Measurements from ENCODE around the gene CA11.
"Not testable (repeated sequence)": the region's sequence is repeated elsewhere in the genome, so short reads cannot be mapped to it uniquely, and the experiment has no call there.

Gene CA11

DNA sequence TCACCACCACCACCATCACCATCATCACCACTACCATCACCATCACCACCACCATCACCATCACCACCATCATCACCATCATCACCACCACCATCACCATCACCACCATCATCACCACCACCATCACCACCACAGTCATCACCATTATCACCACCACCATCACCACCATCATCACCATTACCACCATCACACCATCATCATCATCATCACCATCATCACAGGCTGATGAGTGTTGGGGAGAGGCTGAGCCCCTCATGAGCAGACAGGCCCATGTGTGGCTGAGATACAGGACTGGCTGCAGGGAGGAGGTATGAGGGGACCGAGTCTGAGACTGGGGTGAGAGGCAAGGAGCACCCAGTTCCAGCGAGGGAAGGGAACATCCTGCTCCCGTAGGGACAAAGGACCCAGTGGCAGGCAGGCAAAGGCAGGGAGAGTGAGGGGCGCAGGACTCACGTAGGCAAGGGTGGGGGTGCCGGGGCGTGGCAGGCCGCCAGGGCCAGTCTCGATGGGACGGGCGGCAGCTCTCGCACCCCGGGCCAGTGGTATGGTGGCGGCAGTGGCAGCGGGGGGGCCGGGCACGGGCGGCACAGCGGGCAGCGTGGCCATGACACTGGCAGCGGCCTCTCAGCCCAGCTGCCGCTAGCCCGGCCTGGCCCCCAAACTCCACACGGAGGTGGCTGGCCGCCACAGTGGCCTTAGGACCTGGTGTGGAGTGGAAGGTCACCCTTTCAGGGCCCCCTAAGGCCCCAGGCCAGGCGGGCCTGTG lies 24.1 kb upstream of the CA11 start:
- no peak for DNase-seq

- DNase-seq, result no peak
Observed at GRCh38 chr19:48668761-48669160, 22.8 kb upstream of the CA11 start.

- DNase-seq, result no peak
Observed at GRCh38 chr19:48668332-48668731, 22.3 kb upstream of the CA11 start.

GRCh38 chr19:48665786-48666185 lies 19.8 kb upstream of the CA11 start:
- no peak for DNase-seq

GRCh38 chr19:48664476-48664875 lies 18.5 kb upstream of the CA11 start:
- no peak for DNase-seq

DNA sequence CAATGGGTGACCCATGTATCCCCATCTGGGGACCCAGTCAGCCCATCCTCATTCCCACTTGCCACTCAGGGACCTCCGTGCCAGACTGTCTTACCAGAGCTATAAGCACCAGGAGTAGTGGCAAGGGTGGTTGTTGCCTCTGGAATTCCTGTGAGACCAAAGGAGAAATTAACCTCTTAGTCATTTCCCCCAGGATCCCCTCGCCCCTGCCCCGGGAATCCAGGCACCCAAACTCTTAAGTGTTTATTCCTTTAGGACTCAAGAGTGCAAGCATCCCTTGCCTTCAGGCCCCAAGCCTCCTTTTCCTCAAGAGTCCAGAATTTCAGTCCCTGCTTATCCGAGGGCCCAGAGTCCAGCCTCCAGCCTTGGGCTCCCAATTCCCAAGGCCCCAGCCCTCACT lies 17.7 kb upstream of the CA11 start:
- DNase-seq, result no peak

DNA sequence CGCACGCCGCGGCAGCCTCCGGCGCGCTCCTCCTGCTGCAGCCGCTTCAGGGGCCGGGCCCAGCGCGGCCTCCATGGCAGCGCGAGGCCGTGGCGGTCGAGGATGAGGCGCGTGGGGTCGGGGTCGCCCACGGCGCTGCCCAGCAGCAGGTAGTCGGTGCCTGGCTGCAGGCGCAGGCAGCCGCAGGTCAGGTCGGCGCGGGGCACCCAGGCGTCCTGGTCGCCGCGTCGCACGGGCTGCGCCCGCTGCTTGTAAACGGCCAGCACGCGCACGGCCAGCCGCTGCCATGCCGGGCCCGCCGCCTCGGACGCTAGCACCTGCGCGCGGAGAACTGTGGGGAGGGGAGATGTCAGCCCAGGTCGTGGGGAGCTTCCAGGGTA lies 15.7 kb upstream of the CA11 start:
- no peak for DNase-seq

DNA sequence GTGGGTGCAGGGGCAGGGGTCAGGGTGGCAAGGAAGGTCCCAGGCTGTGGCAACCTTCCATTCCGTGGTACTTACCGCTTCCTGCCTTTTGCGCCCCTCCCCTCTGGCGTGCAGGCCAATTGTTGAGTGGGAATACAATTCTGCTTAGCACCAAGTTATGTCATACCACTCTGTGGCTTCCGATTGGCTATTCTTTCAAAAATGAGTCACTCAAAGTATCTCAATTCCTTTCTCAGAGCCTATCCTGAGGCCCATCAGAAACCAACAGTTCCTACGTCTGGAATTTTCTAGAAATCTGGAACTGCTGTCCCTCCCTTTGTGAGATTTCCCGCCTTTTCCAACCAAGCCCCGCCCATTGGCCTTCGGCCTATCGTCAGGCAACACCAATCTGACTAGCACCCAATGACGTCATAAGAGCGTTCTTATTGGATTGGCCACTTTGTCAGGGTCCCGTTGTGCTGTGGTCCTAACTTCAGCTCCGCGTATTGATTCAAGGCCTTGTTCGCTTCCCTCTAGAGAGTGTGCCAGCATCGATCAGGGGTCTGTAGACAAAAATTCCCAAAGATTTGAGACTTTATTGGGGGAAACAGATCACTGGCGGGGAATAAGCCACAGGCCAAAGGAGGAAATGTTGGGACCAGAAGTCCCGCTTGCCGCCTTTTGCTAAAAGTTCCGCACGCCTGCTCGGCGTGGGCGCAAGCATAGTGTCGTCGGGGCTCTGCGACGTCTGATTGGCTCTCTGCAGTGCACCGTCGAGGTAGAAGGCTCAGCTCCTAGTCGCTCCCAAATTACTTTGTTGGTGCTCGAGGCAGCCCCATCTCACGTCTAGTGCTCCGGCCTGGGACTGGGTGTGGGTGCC lies 15.1 kb upstream of the CA11 start:
- DNase-seq, result peak; percentile 73

- no peak for DNase-seq
Observed at GRCh38 chr19:48659768-48660167, 13.8 kb upstream of the CA11 start.

GRCh38 chr19:48658483-48658882 lies 12.5 kb upstream of the CA11 start:
- no peak for DNase-seq

- DNase-seq, result not testable (repeated sequence)
Observed at GRCh38 chr19:48657828-48658227, 11.8 kb upstream of the CA11 start.

- DNase-seq, result peak; percentile 51
Observed at GRCh38 chr19:48656840-48657474, 11.0 kb upstream of the CA11 start.

DNA sequence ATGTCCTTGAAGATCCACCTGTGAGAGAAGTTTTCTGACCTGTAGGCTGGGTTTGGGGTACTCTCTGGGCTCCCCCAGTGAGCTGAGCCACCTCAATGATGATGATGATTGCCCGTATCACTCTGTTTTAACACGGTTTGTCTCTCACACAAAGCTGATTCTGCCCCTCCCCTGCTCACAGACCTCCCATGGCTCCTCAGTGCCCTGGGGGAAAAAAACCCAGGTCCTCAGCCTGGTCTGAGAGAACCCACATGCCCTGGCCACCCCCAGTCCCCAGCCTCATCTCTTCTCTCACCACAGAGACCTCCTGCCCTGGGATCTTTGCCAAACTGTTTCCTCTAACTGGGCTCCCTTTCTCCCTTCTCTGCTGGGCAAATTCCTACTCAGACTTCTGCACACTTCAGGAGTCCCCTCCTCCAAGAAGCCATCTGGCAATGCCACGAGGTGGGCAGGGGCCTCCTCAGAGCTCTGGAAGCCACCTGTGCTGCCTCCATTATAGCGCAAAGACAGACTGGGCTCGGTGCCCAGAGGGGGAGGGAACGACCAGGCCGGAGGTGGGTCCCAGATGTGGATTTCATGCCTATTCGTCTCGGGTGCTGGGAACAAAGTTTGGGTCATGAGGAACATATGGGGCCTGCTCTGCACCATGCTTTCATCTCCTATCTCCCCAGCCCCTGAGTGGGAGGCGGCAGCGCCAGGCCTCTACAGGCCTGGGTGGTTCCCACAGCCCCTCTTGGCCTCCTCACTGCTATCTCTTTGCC lies 8.5 kb upstream of the CA11 start:
- peak; percentile 99 for DNase-seq

- no peak for DNase-seq
Observed at GRCh38 chr19:48651683-48652048, 5.7 kb upstream of the CA11 start.

DNA sequence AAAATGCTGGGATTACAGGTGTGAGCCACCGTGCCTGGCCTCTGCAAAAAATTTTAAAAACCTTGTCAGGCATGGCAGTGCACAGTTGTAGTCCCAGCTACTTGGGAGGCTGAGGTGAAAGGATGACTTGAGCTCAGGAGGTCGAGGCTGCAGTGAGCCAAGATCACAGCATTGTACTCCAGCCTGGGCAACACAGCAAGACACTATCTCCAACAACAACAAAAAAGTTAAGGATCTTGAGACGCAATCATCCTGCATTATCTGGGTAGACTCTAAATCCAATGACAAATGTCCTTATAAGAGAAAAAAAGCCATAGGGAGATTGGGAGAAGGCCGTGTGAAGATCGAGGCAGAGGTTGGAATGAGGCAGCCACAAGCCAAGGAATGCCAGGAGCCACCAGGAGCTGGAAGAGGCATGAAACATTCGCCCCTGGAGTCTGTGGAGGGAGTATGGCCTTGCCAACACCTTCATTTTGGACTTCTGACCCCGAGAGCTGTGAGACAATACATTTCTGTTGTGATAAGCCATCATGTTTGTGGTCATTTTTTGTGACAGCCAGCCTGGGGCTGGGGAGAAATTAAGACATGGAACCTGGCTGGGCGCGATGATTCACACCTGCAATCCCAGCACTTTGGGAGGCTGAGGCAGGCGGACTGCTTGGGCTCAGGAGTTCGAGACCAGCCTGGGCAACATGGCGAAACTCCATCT lies 5.1 kb upstream of the CA11 start:
- no peak for DNase-seq

- peak; percentile 87 for DNase-seq
Observed at GRCh38 chr19:48648134-48648533, 2.1 kb upstream of the CA11 start.

DNA sequence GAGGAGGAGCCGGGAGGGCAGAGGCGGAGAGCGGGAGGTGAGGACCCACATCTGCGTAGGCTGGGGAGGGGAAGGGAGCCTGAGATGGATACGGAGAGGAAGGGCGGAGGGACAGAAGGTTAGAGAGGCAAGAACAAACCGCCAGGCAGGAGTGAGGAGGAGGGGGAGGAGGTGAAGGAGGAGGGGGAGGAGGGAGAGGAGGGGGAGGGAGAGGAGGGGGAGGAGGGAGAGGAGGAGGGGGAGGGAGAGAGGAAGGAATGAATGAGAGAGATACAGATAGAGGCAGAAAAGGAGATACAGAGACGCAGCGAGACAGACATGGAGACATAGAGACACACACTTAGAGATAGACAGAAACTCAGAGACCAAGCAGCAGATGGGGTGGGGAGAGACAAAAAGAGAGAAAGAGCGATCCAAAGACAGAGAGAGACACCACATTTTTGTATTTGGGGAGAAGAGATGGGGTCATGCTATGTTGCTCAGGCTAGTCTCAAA lies 782 bp upstream of the CA11 start:
- DNase-seq, result peak; percentile 94

DNA sequence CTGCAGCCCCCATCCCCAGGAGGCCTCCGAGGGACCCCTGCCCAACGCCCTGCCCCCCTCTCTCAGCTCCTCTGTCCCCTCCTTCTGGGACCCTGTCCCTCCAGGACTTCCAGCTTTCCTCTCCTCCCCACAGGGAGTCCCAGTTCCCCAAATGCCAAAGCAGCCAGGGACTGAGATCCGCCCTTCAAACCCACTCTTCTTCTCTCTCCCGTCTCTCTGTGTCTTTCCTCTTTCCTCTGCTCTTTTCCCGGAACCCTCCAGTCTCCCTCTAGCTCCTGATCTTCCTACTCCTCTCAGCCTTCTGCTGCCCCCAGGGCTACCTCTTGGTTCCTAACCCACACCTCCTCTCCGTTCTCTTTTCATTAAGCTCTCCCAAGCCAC lies 377 bp downstream of the CA11 start:
- DNase-seq, result no peak

DNA sequence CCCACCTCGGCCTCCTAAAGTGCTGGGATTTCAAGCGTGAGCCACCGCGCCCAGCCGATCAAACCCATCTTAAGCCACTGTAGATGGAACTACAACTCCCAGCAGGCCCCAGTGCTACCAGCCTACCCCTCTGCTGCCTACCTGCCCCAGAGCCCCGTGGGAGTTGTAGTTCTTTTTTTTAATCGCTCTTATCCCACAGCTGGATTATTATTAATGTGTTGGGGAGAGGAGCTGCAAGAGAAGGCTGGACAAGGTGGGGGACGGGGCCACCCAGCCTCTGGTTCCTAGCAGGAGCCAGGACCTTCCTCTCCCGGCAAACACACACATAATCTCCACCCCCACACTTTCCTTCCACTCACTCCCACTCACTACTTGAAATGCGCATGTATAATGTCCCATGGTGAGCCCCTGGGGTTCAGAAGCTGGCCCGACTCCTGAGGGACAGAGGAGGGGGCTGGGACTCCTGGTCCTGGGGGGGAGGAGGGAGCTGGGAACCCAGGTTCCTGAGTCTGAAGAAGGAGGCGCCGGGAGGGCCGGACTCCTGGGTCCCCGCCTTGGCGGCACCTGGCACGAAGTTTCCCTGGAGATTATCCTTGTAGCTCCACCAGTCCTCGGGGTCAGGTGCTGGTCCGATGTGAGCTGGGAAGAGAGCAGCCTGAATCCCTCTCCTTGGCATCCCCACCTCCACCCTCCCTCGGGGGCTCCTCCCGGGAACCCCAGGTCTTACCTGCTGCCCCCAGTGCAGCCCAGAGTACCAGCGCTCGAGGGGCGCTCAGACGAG lies 958 bp downstream of the CA11 start:
- peak; percentile 81 for DNase-seq

GRCh38 chr19:48644355-48644754 lies 1.6 kb downstream of the CA11 start:
- DNase-seq, result no peak

DNA sequence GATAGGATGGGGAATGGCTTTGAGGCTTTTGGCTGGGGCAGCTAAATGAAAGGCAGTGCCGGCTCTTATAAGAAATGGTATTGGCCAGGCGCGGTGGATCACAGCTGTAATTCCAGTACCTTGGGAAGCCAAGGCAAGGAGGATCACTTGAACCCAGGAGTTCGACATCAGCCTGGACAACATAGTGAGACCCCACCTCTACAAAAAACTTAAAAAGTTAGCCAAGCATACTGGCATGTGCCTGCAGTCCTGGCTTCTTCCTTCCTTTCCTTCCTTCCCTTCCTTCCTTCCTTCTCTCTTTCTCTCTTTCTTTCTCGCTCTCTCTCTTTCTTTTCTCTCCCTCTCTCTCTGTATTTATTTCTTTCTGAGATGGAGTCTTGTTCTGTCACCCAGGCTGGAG lies 3.1 kb downstream of the CA11 start:
- no peak for DNase-seq

DNA sequence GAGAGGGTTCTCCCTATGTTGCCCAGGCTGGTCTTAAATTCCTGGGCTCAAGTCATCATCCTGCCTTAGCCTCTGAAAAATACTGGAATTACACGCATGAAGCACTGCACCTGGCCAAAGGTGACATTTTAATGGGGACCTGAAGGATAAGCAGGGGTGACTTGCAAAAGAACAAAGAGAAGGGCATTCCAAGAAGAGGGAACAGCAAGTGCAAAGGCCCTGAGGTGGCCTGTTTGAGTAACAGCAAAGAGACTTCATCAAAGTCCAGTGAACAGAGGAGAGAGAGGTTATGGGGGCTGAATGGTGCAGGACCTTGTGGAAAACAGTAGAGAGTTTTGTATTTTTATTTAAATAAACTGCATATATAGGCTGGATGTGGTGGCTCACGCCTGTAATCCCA lies 4.1 kb downstream of the CA11 start:
- no peak for DNase-seq

Data from NCI-H1694 treated with DMSO at 0.1 percent for 48 hours (cell line).